GM12875 (cell line): ENCODE data around the gene AP2A2.

Experiments used
- H3K4me3 ChIP-seq: one replicate; pipeline ENCODE4 v1.5.1; 2011; ENCODE audit warnings: low read depth, low read length, control low read depth
- TF ChIP-seq, protein P1 (sequence below): IDR thresholded peaks from 2 replicates; pipeline ENCODE4 v1.5.1; 2011; ENCODE audit warnings: low read depth, mild to moderate bottlenecking, control low read depth, inconsistent platforms, low read length, moderate library complexity, borderline replicate concordance; ENCODE audit not compliant: insufficient read depth

The AP2A2 gene

GRCh38 chr11:1026641-1027482 is 101.2 kb downstream of the AP2A2 start:
- no peak overlapping the region for H3K4me3 ChIP-seq
- TF ChIP-seq, protein P1, sequence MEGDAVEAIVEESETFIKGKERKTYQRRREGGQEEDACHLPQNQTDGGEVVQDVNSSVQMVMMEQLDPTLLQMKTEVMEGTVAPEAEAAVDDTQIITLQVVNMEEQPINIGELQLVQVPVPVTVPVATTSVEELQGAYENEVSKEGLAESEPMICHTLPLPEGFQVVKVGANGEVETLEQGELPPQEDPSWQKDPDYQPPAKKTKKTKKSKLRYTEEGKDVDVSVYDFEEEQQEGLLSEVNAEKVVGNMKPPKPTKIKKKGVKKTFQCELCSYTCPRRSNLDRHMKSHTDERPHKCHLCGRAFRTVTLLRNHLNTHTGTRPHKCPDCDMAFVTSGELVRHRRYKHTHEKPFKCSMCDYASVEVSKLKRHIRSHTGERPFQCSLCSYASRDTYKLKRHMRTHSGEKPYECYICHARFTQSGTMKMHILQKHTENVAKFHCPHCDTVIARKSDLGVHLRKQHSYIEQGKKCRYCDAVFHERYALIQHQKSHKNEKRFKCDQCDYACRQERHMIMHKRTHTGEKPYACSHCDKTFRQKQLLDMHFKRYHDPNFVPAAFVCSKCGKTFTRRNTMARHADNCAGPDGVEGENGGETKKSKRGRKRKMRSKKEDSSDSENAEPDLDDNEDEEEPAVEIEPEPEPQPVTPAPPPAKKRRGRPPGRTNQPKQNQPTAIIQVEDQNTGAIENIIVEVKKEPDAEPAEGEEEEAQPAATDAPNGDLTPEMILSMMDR = no peak

GRCh38 chr11:1027483-1028290 is 102.0 kb downstream of the AP2A2 start:
- TF ChIP-seq, protein P1 = no peak
- no peak overlapping the region for H3K4me3 ChIP-seq

DNA sequence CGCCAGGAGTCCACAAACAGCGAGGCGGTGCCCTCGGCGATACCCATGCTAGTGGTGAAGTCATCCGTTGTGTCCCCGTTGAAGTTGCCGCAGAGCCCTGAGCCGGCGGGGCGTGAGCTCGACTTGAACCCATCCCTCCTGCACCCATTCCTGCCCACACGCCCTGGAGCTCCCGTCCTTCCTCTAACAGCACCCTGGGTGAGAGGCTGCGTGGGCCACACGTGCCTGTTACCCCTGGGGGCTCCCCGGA is 102.5 kb downstream of the AP2A2 start:
- TF ChIP-seq, protein P1 = no peak
- H3K4me3 ChIP-seq = no peak overlapping the region

- TF ChIP-seq, protein P1 = no peak
- H3K4me3 ChIP-seq = no peak overlapping the region
Measured at GRCh38 chr11:1028616-1029015, 102.9 kb downstream of the AP2A2 start.

DNA sequence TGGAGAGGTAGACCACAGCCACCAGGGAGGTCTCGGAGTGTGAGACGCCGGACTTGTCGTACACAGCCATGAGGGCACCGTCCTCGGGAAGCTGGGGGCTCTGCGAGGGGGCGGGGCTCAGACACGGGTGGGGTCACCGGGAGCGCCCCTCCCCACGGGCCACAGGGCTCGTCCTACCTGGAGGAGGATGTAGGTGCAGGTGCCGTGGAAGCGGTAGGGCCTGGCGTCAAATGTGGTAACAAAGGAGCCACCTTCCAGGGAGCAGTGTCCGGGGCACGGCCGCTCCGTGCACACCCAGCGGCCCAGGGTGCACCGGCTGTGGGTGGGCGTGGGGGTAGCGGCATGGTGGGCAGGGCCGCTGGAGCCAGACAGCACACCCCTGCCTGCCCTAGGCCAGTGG is 103.4 kb downstream of the AP2A2 start:
- no peak overlapping the region for H3K4me3 ChIP-seq
- TF ChIP-seq, protein P1 = no peak

- H3K4me3 ChIP-seq = no peak overlapping the region
- TF ChIP-seq, protein P1 = no peak
Measured at GRCh38 chr11:1029654-1030053, 104.0 kb downstream of the AP2A2 start.

GRCh38 chr11:1030086-1030485 is 104.4 kb downstream of the AP2A2 start:
- TF ChIP-seq, protein P1 = no peak
- no peak overlapping the region for H3K4me3 ChIP-seq
